Keratinocyte (primary cell): ENCODE measurements around the gene SPOCK1. TPM values are rescaled to one million over a fixed set of nuclear protein-coding genes. Genes with fewer than 3 reads are reported as not detected.

ENCODE experiments used
- DNase-seq: peaks from one replicate; pipeline ENCODE4 v3.0.0-alpha.2; 2011; ENCODE audit warnings: low read depth, missing footprints, low spot score
- FAIRE-seq: peaks from 2 replicates; lab custom pipeline; 2011; peaks lifted over from hg19 to GRCh38; lab: Jason Lieb, UNC
- H2AFZ ChIP-seq: 2 replicates; pipeline ENCODE4 v1.6.0; 2012; ENCODE audit warnings: low read length, control low read depth, inconsistent platforms; ENCODE audit not compliant: control insufficient read depth
- H3K27ac ChIP-seq: 2 replicates; pipeline ENCODE4 v1.5.1; 2011; ENCODE audit warnings: low read length; ENCODE audit not compliant: control insufficient read depth, insufficient read depth
- H3K27me3 ChIP-seq: 3 replicates; pipeline ENCODE4 v1.6.0; 2011; ENCODE audit warnings: low read length; ENCODE audit not compliant: control insufficient read depth, insufficient read depth; ENCODE audit errors: extremely low read depth
- H3K36me3 ChIP-seq, 2 experiments: 2 replicates in 1 of 2; 3 replicates in 1 of 2; pipeline ENCODE4 v1.5.1; 2011; ENCODE audit warnings: low read length in 2 of 2, mild to moderate bottlenecking in 1 of 2; ENCODE audit not compliant: control insufficient read depth in 2 of 2, insufficient read depth in 2 of 2; ENCODE audit errors: extremely low read depth in 1 of 2
- H3K4me1 ChIP-seq: 3 replicates; pipeline ENCODE4 v1.5.1; 2011; ENCODE audit warnings: low read length; ENCODE audit not compliant: control insufficient read depth, insufficient read depth; ENCODE audit errors: extremely low read depth
- H3K4me2 ChIP-seq: 3 replicates; pipeline ENCODE4 v1.6.0; 2011; ENCODE audit warnings: low read depth, low read length; ENCODE audit not compliant: control insufficient read depth, insufficient read depth; ENCODE audit errors: extremely low read depth
- H3K4me3 ChIP-seq, 3 experiments: fragments of 200-600 bp in 1 of 3; sonication (generic) in 1 of 3; 2 replicates in 2 of 3; 3 replicates in 1 of 3; pipeline ENCODE4 v1.5.1; 2011 to 2016; ENCODE audit warnings: low read length in 3 of 3, mild to moderate bottlenecking in 3 of 3, control low read depth in 2 of 3, inconsistent platforms in 1 of 3, low read depth in 1 of 3, mixed read lengths in 1 of 3, mixed run types in 1 of 3, moderate library complexity in 1 of 3; ENCODE audit not compliant: control insufficient read depth in 2 of 3, insufficient read depth in 2 of 3; ENCODE audit errors: extremely low read depth in 1 of 3
- H3K79me2 ChIP-seq: 2 replicates; pipeline ENCODE4 v1.6.0; 2012; ENCODE audit warnings: low read length; ENCODE audit not compliant: control insufficient read depth, insufficient read depth
- H3K9ac ChIP-seq: 3 replicates; pipeline ENCODE4 v1.6.0; 2011; ENCODE audit warnings: low read length; ENCODE audit not compliant: control insufficient read depth, insufficient read depth; ENCODE audit errors: extremely low read depth
- H3K9me1 ChIP-seq: 3 replicates; pipeline ENCODE4 v1.6.0; 2011; ENCODE audit warnings: low read length; ENCODE audit not compliant: control insufficient read depth, insufficient read depth; ENCODE audit errors: extremely low read depth
- H3K9me3 ChIP-seq: 2 replicates; pipeline ENCODE4 v1.5.1; 2012; ENCODE audit warnings: low read depth, low read length; ENCODE audit not compliant: control insufficient read depth
- H4K20me1 ChIP-seq: 3 replicates; pipeline ENCODE4 v1.6.0; 2011; ENCODE audit warnings: low read length; ENCODE audit not compliant: control insufficient read depth, insufficient read depth; ENCODE audit errors: extremely low read depth
- CTCF ChIP-seq, 3 experiments: IDR thresholded peaks in 1 of 3; conservative IDR thresholded peaks in 1 of 3; optimal IDR thresholded peaks in 1 of 3; 2 replicates in 2 of 3; 3 replicates in 1 of 3; pipeline versions ENCODE3 to v1.5.1; 2011; ENCODE audit warnings: low read length in 3 of 3, mild to moderate bottlenecking in 3 of 3, moderate library complexity in 2 of 3, control low read depth in 1 of 3, inconsistent platforms in 1 of 3; ENCODE audit not compliant: insufficient read depth in 2 of 3; ENCODE audit errors: extremely low read depth in 1 of 3
- EZH2 ChIP-seq: IDR thresholded peaks from one replicate; pipeline ENCODE4 v1.6.1; 2012; ENCODE audit warnings: inconsistent platforms, mild to moderate bottlenecking, low read length, moderate library complexity
- dilution Hi-C: fragments of 300-500 bp; cut with MboI; formaldehyde crosslinking; loops from one replicate; pipeline ENCODE4 v1.7.0; 2020; ENCODE audit warnings: low sequenced_read_pairs; ENCODE audit not compliant: extremely low pct_ligation_motif_present
- polyA plus RNA-seq, 5 experiments: library from polyadenylated mRNA; depleted of rRNA in 3 of 5; stranded (reverse) in 3 of 5; stranded (forward) in 1 of 5; unstranded in 1 of 5; fragments of >200 nt; gene quantifications; 1 replicate in 1 of 5; 2 replicates in 3 of 5; 3 replicates in 1 of 5; pipeline versions ENCODE4 v1.2.1 to v1.2.3, GENCODE V29; 2011 to 2012; ENCODE audit warnings: missing spikeins in 2 of 5, low read depth in 1 of 5, low replicate concordance in 1 of 5

The SPOCK1 gene
- polyA plus RNA-seq, 1 donor (not counting 4 experiments of a cell fraction or from before 2014, with no cell fraction given) = 5.5 TPM

- H4K20me1 ChIP-seq = no peaks in the 10 kb centered on the region
- FAIRE-seq (no peak), DNase-seq (no peak)
- no peak overlapping the region for H3K4me3 ChIP-seq
- no peak overlapping the region for H3K27ac ChIP-seq
- H3K9ac ChIP-seq = no peak overlapping the region
- H3K4me1 ChIP-seq = peaks cover 3% of the 10 kb centered on the region
- no peaks in the 10 kb centered on the region for H3K36me3 ChIP-seq
- TF ChIP-seq CTCF (optimal IDR thresholded peaks at IDR 0.05 in 1 of 3, IDR thresholded peaks at IDR 0.05 in 1 of 3, conservative IDR thresholded peaks at IDR 0.05 in 1 of 3; ENCODE audit: extremely low read depth in 1 of 3, insufficient read depth in 2 of 3, low read length in 3 of 3) (no peak), EZH2 (no peak)
- H3K79me2 ChIP-seq = no peaks in the 10 kb centered on the region
- H3K27me3 ChIP-seq = peaks cover 4% of the 10 kb centered on the region
- H2AFZ ChIP-seq = no peak overlapping the region
- H3K9me1 ChIP-seq = no peaks in the 10 kb centered on the region
- no peaks in the 10 kb centered on the region for H3K9me3 ChIP-seq
- no peak overlapping the region for H3K4me2 ChIP-seq
- dilution Hi-C loops = no loop called here
These were observed 28.8 kb downstream of the SPOCK1 start for GRCh38 chr5:137470111-137470920.

- Histone ChIP-seq H3K9ac (no peak overlapping the region), H3K36me3 (no peaks in the 10 kb centered on the region), H2AFZ (no peak overlapping the region), H3K4me2 (no peak overlapping the region), H3K27me3 (peaks cover 5% of the 10 kb centered on the region), H3K4me1 (peaks cover 3% of the 10 kb centered on the region), H3K9me1 (no peaks in the 10 kb centered on the region), H3K27ac (no peak overlapping the region), H3K79me2 (no peaks in the 10 kb centered on the region), H3K9me3 (no peaks in the 10 kb centered on the region), H4K20me1 (no peaks in the 10 kb centered on the region), H3K4me3 (no peak overlapping the region)
- dilution Hi-C loops = no loop called here
- no peak for FAIRE-seq
- TF ChIP-seq EZH2 (no peak), CTCF (optimal IDR thresholded peaks at IDR 0.05 in 1 of 3, IDR thresholded peaks at IDR 0.05 in 1 of 3, conservative IDR thresholded peaks at IDR 0.05 in 1 of 3; ENCODE audit: extremely low read depth in 1 of 3, insufficient read depth in 2 of 3, low read length in 3 of 3) (no peak)
- no peak for DNase-seq
These were observed 32.2 kb downstream of the SPOCK1 start for GRCh38 chr5:137466889-137467288.
